GM21360 (cell line): Measurements from ENCODE around the gene AGMO.

Experiments
- ATAC-seq: cut with Tn5 transposase; IDR thresholded peaks from one replicate; pipeline ENCODE4 v1.9.1; 2021; ENCODE audit warnings: mild to moderate bottlenecking, moderate library complexity; ENCODE audit not compliant: unreplicated experiment

AGMO gene

DNA sequence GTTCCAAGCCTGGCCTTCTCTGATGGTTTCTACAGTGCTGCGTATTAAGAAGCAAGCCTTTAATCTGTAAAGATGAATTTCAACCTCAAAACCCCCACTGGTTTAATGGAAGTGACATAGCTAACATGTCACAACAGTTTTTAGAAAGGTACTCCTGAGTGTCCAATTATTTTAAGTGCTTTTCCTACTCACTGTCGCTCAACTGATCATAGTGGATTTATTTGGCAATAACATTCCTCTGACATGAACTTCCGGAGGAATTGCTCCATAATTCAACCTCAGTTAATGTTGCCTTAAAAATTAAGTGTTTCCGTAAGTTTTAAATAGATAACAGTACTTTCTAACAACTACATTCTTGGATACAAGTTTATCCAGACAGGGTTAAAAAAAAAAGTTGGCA, 57.5 kb downstream of the AGMO start:
- ATAC-seq = no peak

- no peak for ATAC-seq
Observed at GRCh38 chr7:15503603-15504290, 58.1 kb downstream of the AGMO start.

GRCh38 chr7:15498465-15498864, 63.4 kb downstream of the AGMO start:
- no peak for ATAC-seq

- no peak for ATAC-seq
Observed at GRCh38 chr7:15495170-15495569, 66.6 kb downstream of the AGMO start.

DNA sequence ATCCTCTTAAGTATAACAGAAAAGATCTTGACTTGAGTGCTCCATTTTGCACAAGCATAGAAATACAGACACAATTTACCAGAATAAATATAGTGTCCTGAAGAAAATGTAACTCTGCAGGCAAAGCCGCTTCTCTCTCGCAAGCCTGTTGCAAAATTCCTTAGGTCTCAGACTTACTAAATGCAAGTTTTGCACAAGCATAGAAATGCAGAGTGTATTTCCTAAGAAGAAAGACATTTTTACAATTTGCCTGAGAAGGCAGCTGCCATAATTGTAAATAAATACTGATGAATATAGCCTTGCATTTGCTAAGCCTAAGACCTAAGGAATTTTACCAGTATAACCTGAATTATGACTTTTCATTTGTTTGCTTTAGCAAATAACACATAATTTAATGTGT, 67.1 kb downstream of the AGMO start:
- no peak for ATAC-seq

- ATAC-seq = no peak
Observed at GRCh38 chr7:15491361-15491760, 70.5 kb downstream of the AGMO start.

DNA sequence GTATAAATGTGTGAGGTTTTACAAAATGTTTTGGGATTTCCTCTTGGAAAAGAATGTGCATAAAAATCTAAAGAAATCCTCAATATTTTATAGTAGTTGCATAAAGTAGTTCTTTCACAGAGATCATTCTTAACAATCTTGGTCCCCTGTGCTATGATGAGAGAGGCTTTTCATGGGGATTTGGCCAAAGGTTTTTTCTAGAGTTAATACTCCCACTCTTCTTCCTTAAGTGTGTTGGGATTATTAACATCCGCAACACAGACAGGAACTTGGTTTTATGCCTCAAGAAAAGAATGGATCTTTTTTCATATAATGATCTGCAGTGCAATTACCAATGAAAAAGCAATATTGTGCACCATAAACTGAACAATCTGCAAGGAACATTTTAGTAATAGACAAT, 71.5 kb downstream of the AGMO start:
- no peak for ATAC-seq

GRCh38 chr7:15489861-15490260, 72.0 kb downstream of the AGMO start:
- no peak for ATAC-seq

GRCh38 chr7:15489383-15489782, 72.4 kb downstream of the AGMO start:
- no peak for ATAC-seq

GRCh38 chr7:15488401-15488800, 73.4 kb downstream of the AGMO start:
- ATAC-seq = no peak

GRCh38 chr7:15487896-15488295, 73.9 kb downstream of the AGMO start:
- no peak for ATAC-seq

- ATAC-seq = no peak
Observed at GRCh38 chr7:15485998-15486397, 75.8 kb downstream of the AGMO start.

- ATAC-seq = no peak
Observed at GRCh38 chr7:15485431-15485830, 76.4 kb downstream of the AGMO start.

DNA sequence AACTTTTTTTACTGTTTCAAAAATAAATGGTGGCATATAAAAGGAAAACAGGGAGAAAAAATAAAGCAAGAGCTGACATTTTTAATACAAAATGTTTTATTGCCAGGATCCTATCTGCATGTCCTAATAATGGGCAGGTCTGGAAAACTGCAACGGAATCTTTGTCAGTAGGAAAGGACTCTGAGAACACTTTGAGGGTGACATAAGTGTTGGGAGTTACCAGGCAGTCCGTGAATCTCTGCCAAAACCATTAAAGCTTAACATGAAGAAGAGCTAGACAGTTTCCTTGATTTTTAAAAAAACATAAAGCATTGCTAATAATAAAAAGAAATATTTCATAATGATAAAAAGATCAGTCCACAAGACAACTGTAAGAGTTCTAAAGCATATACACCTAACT, 80.7 kb downstream of the AGMO start:
- no peak for ATAC-seq

DNA sequence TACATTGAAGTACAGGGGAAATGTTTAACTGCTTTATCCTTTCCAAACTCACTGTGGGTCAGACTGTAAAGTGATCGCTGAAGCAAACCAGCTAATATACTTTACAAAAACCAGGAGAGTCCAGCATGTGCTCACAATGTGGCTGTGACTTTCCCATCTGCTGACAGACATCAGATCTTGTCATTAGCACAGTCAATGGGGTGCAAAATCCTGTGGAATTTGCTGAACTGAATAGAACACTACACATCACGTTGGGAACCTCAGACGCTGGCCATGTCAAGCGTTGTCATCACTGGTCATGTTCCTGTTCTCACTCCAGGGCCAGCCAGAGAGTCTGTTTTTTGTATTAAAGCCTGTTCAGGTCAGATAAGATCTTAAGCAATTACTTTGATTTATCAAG, 83.4 kb downstream of the AGMO start:
- ATAC-seq = no peak

GRCh38 chr7:15476531-15476918, 85.3 kb downstream of the AGMO start:
- no peak for ATAC-seq

DNA sequence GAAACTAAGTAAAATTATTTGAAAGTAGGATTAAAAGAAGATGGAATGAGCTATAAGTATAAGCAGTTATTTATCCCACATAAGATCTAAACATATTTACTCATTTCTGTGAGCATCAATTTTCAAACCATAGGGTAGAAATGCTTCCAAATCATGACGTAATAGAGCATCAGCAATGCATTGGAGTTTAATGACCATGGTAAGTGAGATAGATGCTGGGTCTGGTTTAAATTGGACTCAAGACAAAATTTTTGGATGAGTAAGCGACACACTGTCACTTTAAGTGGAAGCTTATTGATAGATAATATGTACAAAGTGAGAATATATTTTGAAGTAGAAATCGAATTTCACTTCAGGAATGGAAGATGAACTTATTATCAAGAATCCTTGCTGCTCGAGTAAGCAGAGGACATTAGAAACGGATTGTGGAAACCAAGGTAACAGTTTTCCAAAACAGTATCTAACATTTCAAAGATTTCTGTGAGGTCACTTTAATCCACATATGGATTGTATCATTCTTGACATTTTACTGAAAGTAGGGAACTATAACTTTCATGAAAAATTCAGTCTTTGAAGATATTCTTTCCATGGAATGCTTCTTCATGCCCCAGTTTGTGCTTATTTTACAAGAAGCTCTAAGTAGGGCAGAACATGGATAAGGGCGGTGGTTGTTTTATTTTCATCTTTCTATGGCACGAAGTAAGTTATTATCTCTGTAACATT, 85.8 kb downstream of the AGMO start:
- ATAC-seq = no peak

GRCh38 chr7:15471669-15471950, 90.2 kb downstream of the AGMO start:
- ATAC-seq = no peak

- ATAC-seq = no peak
Observed at GRCh38 chr7:15470825-15471668, 90.8 kb downstream of the AGMO start.

DNA sequence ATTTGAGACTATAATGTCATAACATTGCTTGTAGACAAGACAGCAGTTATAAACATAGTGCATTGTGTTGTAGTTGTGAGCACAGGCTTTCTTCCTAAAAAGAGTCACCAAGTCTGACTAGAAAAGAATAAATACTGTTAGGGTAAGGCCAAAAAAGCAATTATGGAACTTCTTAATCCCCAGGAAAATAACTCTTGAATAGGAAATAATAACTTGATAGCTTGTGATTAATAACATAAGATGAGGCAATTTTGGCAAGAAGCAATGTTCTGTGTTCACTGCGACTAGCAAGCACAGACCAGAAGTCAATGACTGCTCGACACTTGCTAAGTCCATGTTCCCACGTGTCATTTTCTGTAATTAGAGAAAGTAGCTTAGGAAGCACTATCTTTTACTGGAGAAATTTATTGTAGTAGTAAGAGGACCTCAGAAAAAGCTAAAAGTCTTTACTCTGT, 97.1 kb downstream of the AGMO start:
- ATAC-seq = no peak

GRCh38 chr7:15463801-15464666, 97.8 kb downstream of the AGMO start:
- no peak for ATAC-seq
